ENCODE data around the gene GGA3.
A peak's percentile ranks its signal among the peaks of the same experiment; 100 is the strongest.

The GGA3 gene

GRCh38 chr17:75249564-75249963, 11.8 kb downstream of the GGA3 start:
- DNase-seq (ENCODE audit: insufficient read length, low spot score) (no peak), FAIRE-seq (no peak)

- no peak for FAIRE-seq
These were observed 15.0 kb downstream of the GGA3 start for GRCh38 chr17:75246404-75246803.

GRCh38 chr17:75245011-75245410, 16.4 kb downstream of the GGA3 start:
- DNase-seq (ENCODE audit: insufficient read length, low spot score) (no peak), FAIRE-seq (no peak)

More at GRCh38 chr17:75246404-75246803, 15.0 kb downstream of the GGA3 start:
- DNase-seq (ENCODE audit: insufficient read length, low spot score) = no peak

- no peak for DNase-seq (ENCODE audit: insufficient read length, low spot score)
- no peak for FAIRE-seq
These were observed 17.1 kb downstream of the GGA3 start for GRCh38 chr17:75244133-75244866.

GRCh38 chr17:75242461-75243042, 18.9 kb downstream of the GGA3 start:
- FAIRE-seq (no peak), DNase-seq (ENCODE audit: insufficient read length, low spot score) (no peak)

- FAIRE-seq (peak; percentile 65), DNase-seq (ENCODE audit: insufficient read length, low spot score) (no peak)
These were observed 19.4 kb downstream of the GGA3 start for GRCh38 chr17:75241996-75242460.

- DNase-seq (ENCODE audit: insufficient read length, low spot score) (no peak), FAIRE-seq (no peak)
These were observed 19.9 kb downstream of the GGA3 start for GRCh38 chr17:75241502-75241901.

- DNase-seq (ENCODE audit: insufficient read length, low spot score) = no peak
- FAIRE-seq = no peak
These were observed 20.3 kb downstream of the GGA3 start for GRCh38 chr17:75241143-75241430.

- DNase-seq (ENCODE audit: insufficient read length, low spot score) (peak; percentile 41), FAIRE-seq (no peak)
These were observed 20.8 kb downstream of the GGA3 start for GRCh38 chr17:75240394-75241142.

- DNase-seq (ENCODE audit: insufficient read length, low spot score) (no peak), FAIRE-seq (no peak)
These were observed 21.5 kb downstream of the GGA3 start for GRCh38 chr17:75239778-75240393.

GRCh38 chr17:75239214-75239613, 22.2 kb downstream of the GGA3 start:
- FAIRE-seq (no peak), DNase-seq (ENCODE audit: insufficient read length, low spot score) (no peak)

- DNase-seq (ENCODE audit: insufficient read length, low spot score) (peak; percentile 90), FAIRE-seq (peak; percentile 77)
These were observed 22.7 kb downstream of the GGA3 start for GRCh38 chr17:75238684-75239191.

GRCh38 chr17:75238020-75238580, 23.3 kb downstream of the GGA3 start:
- DNase-seq (ENCODE audit: insufficient read length, low spot score) = no peak

GRCh38 chr17:75237100-75238014, 24.0 kb downstream of the GGA3 start:
- FAIRE-seq = no peak
- DNase-seq (ENCODE audit: insufficient read length, low spot score) = no peak

More at GRCh38 chr17:75238020-75238580, 23.3 kb downstream of the GGA3 start:
- FAIRE-seq = no peak

- DNase-seq (ENCODE audit: insufficient read length, low spot score) (no peak), FAIRE-seq (no peak)
These were observed 28.6 kb downstream of the GGA3 start for GRCh38 chr17:75232786-75233185.

- FAIRE-seq (no peak), DNase-seq (ENCODE audit: insufficient read length, low spot score) (no peak)
These were observed 29.5 kb downstream of the GGA3 start for GRCh38 chr17:75231741-75232464.

- no peak for DNase-seq (ENCODE audit: insufficient read length, low spot score)
- no peak for FAIRE-seq
These were observed 30.3 kb downstream of the GGA3 start for GRCh38 chr17:75231071-75231470.

GRCh38 chr17:75228847-75229246, 32.6 kb downstream of the GGA3 start:
- no peak for FAIRE-seq
- DNase-seq (ENCODE audit: insufficient read length, low spot score) = no peak

GRCh38 chr17:75228305-75228704, 33.1 kb downstream of the GGA3 start:
- FAIRE-seq = no peak
- no peak for DNase-seq (ENCODE audit: insufficient read length, low spot score)
